Ishikawa (cell line): Measurements from ENCODE around the gene SEC14L2.

Experiments
- CEBPB ChIP-seq: IDR thresholded peaks from 2 replicates; pipeline ENCODE4 v1.6.1; 2012
- CREB1 ChIP-seq: IDR thresholded peaks from 2 replicates; pipeline ENCODE4 v1.6.1; 2012; ENCODE audit warnings: low read depth
- EGR1 ChIP-seq: IDR thresholded peaks from 2 replicates; pipeline ENCODE4 v1.6.1; 2012
- MAX ChIP-seq: IDR thresholded peaks from 2 replicates; pipeline ENCODE4 v1.6.1; 2012
- TAF1 ChIP-seq: IDR thresholded peaks from 2 replicates; pipeline ENCODE4 v1.6.1; 2012; ENCODE audit warnings: low read depth, mild to moderate bottlenecking
- TCF12 ChIP-seq: IDR thresholded peaks from 2 replicates; pipeline ENCODE4 v1.6.1; 2012; ENCODE audit warnings: low read depth
- TEAD4 ChIP-seq: IDR thresholded peaks from 2 replicates; pipeline ENCODE4 v1.6.1; 2012
- YY1 ChIP-seq: IDR thresholded peaks from 2 replicates; pipeline ENCODE4 v1.6.1; 2012; ENCODE audit warnings: low read depth
- TF ChIP-seq, protein P1 (sequence below): IDR thresholded peaks from 2 replicates; pipeline ENCODE4 v1.6.1; 2012; ENCODE audit warnings: low read depth, mild to moderate bottlenecking

DNA sequence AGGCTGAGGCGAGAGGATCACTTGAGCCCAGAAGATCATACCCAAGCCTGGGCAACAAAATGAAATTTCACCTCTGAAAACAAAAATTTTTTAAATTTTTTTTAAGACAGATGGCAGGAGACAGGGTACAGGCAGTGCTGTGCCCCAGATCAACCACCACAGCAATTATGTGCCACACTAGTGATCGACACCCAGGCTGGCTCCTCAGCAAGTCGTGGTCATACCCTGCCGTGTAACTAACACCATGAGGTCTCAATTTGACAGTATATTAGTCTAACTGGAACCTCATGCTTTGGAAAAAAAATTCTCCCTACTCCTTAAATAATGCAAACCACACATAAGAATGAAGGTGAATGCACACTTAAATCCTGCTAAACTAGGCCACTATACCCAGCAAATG, 48.4 kb upstream of the SEC14L2 start:
- TF ChIP-seq CEBPB: no peak
- TF ChIP-seq CREB1: no peak
- TF ChIP-seq, protein P1, sequence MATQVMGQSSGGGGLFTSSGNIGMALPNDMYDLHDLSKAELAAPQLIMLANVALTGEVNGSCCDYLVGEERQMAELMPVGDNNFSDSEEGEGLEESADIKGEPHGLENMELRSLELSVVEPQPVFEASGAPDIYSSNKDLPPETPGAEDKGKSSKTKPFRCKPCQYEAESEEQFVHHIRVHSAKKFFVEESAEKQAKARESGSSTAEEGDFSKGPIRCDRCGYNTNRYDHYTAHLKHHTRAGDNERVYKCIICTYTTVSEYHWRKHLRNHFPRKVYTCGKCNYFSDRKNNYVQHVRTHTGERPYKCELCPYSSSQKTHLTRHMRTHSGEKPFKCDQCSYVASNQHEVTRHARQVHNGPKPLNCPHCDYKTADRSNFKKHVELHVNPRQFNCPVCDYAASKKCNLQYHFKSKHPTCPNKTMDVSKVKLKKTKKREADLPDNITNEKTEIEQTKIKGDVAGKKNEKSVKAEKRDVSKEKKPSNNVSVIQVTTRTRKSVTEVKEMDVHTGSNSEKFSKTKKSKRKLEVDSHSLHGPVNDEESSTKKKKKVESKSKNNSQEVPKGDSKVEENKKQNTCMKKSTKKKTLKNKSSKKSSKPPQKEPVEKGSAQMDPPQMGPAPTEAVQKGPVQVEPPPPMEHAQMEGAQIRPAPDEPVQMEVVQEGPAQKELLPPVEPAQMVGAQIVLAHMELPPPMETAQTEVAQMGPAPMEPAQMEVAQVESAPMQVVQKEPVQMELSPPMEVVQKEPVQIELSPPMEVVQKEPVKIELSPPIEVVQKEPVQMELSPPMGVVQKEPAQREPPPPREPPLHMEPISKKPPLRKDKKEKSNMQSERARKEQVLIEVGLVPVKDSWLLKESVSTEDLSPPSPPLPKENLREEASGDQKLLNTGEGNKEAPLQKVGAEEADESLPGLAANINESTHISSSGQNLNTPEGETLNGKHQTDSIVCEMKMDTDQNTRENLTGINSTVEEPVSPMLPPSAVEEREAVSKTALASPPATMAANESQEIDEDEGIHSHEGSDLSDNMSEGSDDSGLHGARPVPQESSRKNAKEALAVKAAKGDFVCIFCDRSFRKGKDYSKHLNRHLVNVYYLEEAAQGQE: no peak
- no peak for TF ChIP-seq EGR1
- TF ChIP-seq TCF12: no peak
- TF ChIP-seq TAF1: no peak
- TF ChIP-seq TEAD4: no peak
- no peak for TF ChIP-seq YY1
- TF ChIP-seq MAX: no peak
